Activated naive CD8-positive, alpha-beta T cell treated with anti-CD3 and anti-CD28 coated beads, Interleukin-2, amount 10 ng/mL, durations not matched to agents 7 days and 5 days (primary cell): ENCODE results near the gene PI4KA. TPM values are rescaled to one million over a fixed set of nuclear protein-coding genes. Genes with fewer than 3 reads are reported as not detected.
A peak's percentile ranks its signal among the peaks of the same experiment; 100 is the strongest.
"Not testable (repeated sequence)": the region's sequence is repeated elsewhere in the genome, so short reads cannot be mapped to it uniquely, and the experiment has no call there.

Experiments
- ATAC-seq: fragments of 150-1000 bp; cut with Tn5 transposase; one replicate; pipeline ENCODE4 v1.10.0; 2021; ENCODE audit warnings: low read depth, moderate library complexity
- POLR2A ChIA-PET: fragments of 350-600 bp; sonication (Branson Sonifier 250); formaldehyde crosslinking; loops from one replicate; lab custom pipeline; 2021; ENCODE audit warnings: antibody characterized with exemption; lab: Charles Lee
- DNase-seq: peaks from one replicate; pipeline ENCODE4 v3.0.0; 2021
- H3K27ac Mint-ChIP-seq: one replicate; pipeline ENCODE4 v1.8.0; 2022; ENCODE audit warnings: mild to moderate bottlenecking, mixed read lengths
- H3K27me3 Mint-ChIP-seq: one replicate; pipeline ENCODE4 v1.8.0; 2022; ENCODE audit warnings: mild to moderate bottlenecking, moderate library complexity, mixed read lengths
- H3K36me3 Mint-ChIP-seq: one replicate; pipeline ENCODE4 v1.8.0; 2021; ENCODE audit warnings: mild to moderate bottlenecking, mixed read lengths
- H3K4me1 Mint-ChIP-seq: one replicate; pipeline ENCODE4 v1.8.0; 2021; ENCODE audit warnings: mixed read lengths
- H3K4me3 Mint-ChIP-seq: one replicate; pipeline ENCODE4 v1.8.0; 2022; ENCODE audit warnings: mild to moderate bottlenecking, moderate library complexity, mixed read lengths
- H3K9me3 Mint-ChIP-seq: one replicate; pipeline ENCODE4 v1.8.0; 2021; ENCODE audit warnings: mixed read lengths
- total RNA-seq, 2 experiments: library from RNA; stranded (reverse); gene quantifications; one replicate each; pipeline ENCODE4 v1.2.3, GENCODE V29; 2021

Gene PI4KA
- total RNA-seq, 2 experiments from 2014 or later, result 100 to 106 TPM

DNA sequence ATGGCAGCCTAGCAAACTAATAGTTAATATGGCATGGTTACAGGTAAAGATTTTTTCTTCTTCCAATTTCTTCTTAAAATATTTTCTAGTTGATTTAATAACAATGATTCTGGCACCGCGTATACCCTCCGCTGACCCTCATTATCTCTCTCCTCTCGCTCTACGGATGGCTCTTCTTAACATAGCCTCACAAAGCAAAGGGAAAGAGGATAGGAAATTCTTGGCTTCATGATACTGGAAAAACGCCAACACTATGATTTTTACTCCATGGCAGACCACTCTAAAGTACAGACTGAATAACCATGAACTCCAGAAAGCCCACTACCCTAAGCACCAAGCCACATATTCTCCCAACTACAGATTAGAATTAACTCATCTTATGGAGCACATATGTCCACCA is 6.1 kb downstream of the PI4KA start:
- Mint-ChIP-seq H3K4me3 (no peak overlapping the region), H3K9me3 (no peaks in the 10 kb centered on the region), H3K4me1 (peaks cover 17% of the 10 kb centered on the region), H3K27ac (no peak overlapping the region), H3K36me3 (peaks cover 2% of the 10 kb centered on the region), H3K27me3 (no peaks in the 10 kb centered on the region)
- ATAC-seq (no peak), DNase-seq (no peak)
- POLR2A ChIA-PET, result no interaction called here

DNA sequence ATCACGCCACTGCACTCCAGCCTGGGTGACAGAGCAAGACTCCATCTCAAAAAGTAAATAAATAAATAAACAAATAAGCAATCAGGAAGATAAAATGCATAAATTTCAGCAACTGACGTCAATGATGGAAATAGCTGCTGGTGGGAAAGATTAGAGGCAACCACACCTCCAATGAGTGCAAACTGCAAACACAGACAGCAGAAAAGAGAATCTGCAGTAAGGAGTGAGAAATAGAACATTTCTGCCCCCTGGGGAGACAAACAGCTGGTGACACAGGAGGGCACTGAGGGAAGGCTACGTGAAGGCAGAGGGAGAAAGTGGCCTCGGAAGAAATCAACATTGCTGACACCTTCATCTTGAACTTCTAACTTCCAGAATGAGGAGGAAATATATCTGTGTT is 6.5 kb downstream of the PI4KA start:
- H3K36me3 Mint-ChIP-seq, result peaks cover 2% of the 10 kb centered on the region
- no peak overlapping the region for H3K4me3 Mint-ChIP-seq
- H3K27me3 Mint-ChIP-seq, result no peaks in the 10 kb centered on the region
- ATAC-seq (no peak), DNase-seq (no peak)
- no peaks in the 10 kb centered on the region for H3K9me3 Mint-ChIP-seq
- H3K27ac Mint-ChIP-seq, result no peak overlapping the region
- POLR2A ChIA-PET, result no interaction called here
- H3K4me1 Mint-ChIP-seq, result peaks cover 14% of the 10 kb centered on the region

GRCh38 chr22:20847318-20847822 is 11.2 kb downstream of the PI4KA start:
- no peaks in the 10 kb centered on the region for H3K9me3 Mint-ChIP-seq
- no peak for DNase-seq
- no peak overlapping the region for H3K27ac Mint-ChIP-seq
- H3K36me3 Mint-ChIP-seq, result peaks cover 2% of the 10 kb centered on the region
- peaks cover 10% of the 10 kb centered on the region for H3K4me1 Mint-ChIP-seq
- no peak overlapping the region for H3K4me3 Mint-ChIP-seq
- no peaks in the 10 kb centered on the region for H3K27me3 Mint-ChIP-seq
- no peak for ATAC-seq
- POLR2A ChIA-PET, result no interaction called here

GRCh38 chr22:20844055-20845037 is 14.3 kb downstream of the PI4KA start:
- no peak overlapping the region for H3K27ac Mint-ChIP-seq
- no peak for DNase-seq
- peaks cover 2% of the 10 kb centered on the region for H3K36me3 Mint-ChIP-seq
- H3K9me3 Mint-ChIP-seq, result no peaks in the 10 kb centered on the region
- POLR2A ChIA-PET, result no interaction called here
- no peak for ATAC-seq
- peaks cover 24% of the 10 kb centered on the region for H3K4me1 Mint-ChIP-seq
- H3K4me3 Mint-ChIP-seq, result no peak overlapping the region
- no peaks in the 10 kb centered on the region for H3K27me3 Mint-ChIP-seq

DNA sequence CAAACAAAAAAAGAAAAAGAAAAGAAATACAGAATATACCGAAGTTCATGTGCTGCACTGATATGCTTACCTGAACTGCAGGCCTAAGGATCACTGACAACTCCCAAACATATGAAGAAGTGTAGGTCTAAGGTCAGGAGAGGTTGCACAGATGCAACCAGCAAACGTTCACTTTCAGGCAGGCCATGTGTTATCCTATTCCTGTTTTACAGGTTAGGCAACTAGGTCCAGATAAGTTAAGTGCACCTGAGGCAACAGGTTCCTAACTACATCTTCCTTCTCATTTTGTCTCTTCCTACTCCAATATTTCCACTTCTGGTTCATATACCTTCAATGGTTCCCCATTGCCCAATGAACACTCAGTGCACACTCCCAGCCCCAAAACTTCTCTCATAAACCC is 15.1 kb downstream of the PI4KA start:
- Mint-ChIP-seq H3K4me3 (no peak overlapping the region), H3K9me3 (no peaks in the 10 kb centered on the region), H3K27me3 (no peaks in the 10 kb centered on the region), H3K27ac (no peak overlapping the region), H3K36me3 (peaks cover 4% of the 10 kb centered on the region), H3K4me1 (peaks cover 24% of the 10 kb centered on the region)
- no peak for ATAC-seq
- POLR2A ChIA-PET, result no interaction called here
- DNase-seq, result no peak

DNA sequence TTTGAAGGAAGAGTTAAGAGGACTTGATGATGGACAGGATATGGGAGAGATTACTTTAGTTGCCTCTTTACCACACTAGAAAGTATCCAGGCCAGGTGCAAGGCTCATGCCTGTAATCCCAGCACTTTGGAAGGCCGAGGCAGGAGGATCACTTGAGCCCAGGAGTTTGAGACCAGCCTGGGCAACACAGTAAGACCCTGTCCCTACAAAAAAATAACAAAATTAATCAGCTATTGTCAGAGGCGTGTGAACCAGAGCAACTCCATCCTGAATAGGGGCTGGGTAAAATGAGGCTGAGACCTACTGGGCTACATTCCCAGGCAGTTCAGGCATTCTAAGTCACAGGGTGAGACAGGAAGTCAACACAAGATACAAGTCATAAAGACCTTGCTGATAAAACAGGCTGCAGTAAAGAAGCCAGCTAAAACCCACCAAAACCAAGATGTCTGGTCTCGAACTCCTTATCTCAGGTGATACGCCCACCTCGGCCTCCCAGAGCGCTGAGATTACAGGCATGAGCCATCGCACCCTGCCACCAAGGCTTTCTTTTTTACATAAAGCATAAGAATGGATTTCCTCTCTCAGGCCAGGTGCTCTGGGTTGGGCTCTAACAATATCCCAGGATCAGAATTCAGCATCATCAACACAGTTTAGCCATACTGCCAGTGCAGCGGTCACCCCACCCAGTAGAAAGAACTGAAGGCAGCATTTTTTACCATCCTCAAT is 17.8 kb downstream of the PI4KA start:
- ATAC-seq, result no peak
- Mint-ChIP-seq H3K27ac (peak overlapping the region; percentile 36), H3K27me3 (no peaks in the 10 kb centered on the region), H3K36me3 (peaks cover 8% of the 10 kb centered on the region), H3K4me1 (peaks cover 27% of the 10 kb centered on the region), H3K4me3 (no peak overlapping the region), H3K9me3 (no peaks in the 10 kb centered on the region)
- no peak for DNase-seq
- POLR2A ChIA-PET, result no interaction called here

DNA sequence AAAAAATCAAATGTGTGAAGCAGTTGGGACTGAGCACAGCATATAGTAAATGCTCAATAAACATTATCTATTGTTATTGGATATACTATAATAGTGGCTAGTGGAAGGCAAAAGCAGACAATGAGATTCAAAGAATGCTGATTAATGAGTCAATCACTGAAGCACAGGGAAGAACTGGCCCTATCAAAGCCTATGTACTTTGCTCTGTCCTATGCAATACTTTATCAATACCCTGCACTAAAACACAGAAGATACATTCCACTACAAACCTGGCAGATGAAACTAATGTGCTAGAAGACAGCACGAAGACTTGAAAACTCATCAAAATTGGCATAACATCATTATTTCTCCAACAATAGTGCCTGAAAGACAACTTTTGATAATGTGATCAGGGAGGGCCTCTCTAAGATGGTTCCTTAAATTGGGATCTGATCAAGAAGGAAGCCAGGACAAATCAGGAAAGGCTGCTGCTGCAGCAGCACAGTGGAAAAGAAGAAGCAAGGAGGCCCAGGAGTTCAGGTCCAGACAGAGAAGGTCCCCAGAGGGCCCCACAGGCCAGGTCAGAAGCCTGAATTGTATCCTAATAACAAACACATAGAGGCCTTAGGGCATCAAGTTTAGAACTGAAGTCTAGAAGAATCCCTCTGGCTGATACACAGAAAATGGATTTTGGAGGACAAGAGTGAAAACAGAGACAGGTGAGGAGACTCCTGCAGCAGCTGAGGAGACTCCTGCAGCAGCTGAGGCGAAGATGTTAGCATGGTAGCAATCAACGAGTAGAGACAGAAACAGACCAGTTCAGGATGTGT is 18.6 kb downstream of the PI4KA start:
- DNase-seq (no peak), ATAC-seq (no peak)
- peaks cover 10% of the 10 kb centered on the region for H3K36me3 Mint-ChIP-seq
- no peak overlapping the region for H3K4me3 Mint-ChIP-seq
- peaks cover 27% of the 10 kb centered on the region for H3K4me1 Mint-ChIP-seq
- H3K27ac Mint-ChIP-seq, result peak overlapping the region; percentile 6
- POLR2A ChIA-PET, result no interaction called here
- H3K27me3 Mint-ChIP-seq, result no peaks in the 10 kb centered on the region
- H3K9me3 Mint-ChIP-seq, result no peaks in the 10 kb centered on the region

DNA sequence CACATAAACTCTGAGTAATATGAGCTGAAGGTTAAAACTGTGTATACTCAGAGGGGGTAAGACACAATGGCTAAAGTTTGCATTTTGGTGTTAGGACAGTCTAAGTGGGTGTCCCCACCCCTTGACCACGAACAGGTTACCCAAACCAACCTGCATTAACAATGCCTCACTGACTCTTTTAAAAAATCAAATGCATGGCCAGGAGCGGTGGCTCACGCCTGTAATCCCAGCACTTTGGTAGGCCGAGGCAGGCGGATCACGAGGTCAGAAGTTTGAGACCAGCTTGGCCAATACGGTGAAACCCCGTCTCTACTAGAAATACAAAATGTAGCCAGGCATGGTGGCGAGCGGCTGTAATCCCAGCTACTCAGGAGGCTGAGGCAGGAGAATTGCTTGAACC is 19.3 kb downstream of the PI4KA start:
- H3K36me3 Mint-ChIP-seq, result peaks cover 11% of the 10 kb centered on the region
- H3K4me3 Mint-ChIP-seq, H3K27me3 Mint-ChIP-seq, ATAC-seq, H3K9me3 Mint-ChIP-seq, DNase-seq, POLR2A ChIA-PET, H3K27ac Mint-ChIP-seq: not testable (repeated sequence)
- H3K4me1 Mint-ChIP-seq, result peaks cover 27% of the 10 kb centered on the region

GRCh38 chr22:20836987-20837823 is 21.4 kb downstream of the PI4KA start:
- Mint-ChIP-seq H3K27me3 (no peaks in the 10 kb centered on the region), H3K27ac (no peak overlapping the region), H3K36me3 (peaks cover 25% of the 10 kb centered on the region), H3K4me1 (peaks cover 23% of the 10 kb centered on the region), H3K9me3 (no peaks in the 10 kb centered on the region), H3K4me3 (no peak overlapping the region)
- DNase-seq (no peak), ATAC-seq (no peak)
- POLR2A ChIA-PET, result no interaction called here

DNA sequence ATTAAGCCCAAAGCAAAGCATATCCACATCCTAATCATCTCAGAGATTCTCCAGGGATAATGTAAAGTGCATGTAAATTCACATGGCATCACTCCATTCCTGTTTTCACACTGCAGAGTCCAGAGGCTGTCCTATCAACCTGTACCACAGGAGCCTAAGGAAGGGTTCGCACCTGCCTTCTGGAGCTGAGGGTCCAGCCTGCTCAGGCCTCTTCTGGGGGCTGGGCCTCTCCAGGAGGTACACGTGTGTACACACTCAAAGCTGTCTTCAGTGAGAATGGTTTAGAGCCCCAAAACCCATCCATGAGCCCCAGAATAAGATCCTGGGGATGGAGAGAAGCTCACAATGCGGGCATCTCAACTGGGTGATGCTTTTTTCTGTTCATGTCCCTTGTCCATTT is 23.9 kb downstream of the PI4KA start:
- H3K4me1 Mint-ChIP-seq, result peaks cover 8% of the 10 kb centered on the region
- no peak overlapping the region for H3K4me3 Mint-ChIP-seq
- ATAC-seq, result no peak
- peaks cover 33% of the 10 kb centered on the region for H3K36me3 Mint-ChIP-seq
- H3K27me3 Mint-ChIP-seq, result no peaks in the 10 kb centered on the region
- no peak for DNase-seq
- H3K9me3 Mint-ChIP-seq, result no peaks in the 10 kb centered on the region
- POLR2A ChIA-PET, result no interaction called here
- H3K27ac Mint-ChIP-seq, result peak overlapping the region; percentile 32

DNA sequence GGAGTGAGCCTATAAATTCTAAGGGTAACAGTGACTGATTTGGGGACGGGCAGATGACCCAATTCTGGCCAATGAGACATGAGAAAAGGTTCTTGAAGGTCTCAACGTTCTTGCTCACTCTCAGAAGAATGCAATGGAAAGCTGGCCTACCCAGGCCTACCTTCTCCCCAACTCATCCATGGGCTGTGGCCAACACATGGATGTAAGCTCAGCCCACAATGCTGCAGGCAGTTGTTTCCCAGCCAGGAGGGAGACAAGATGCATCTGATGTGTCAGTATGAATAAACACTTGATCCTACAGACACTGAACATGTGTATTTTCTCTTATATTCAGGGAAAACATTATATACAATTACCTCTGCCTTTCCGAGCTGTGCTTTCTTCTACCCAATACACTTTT is 24.4 kb downstream of the PI4KA start:
- H3K27me3 Mint-ChIP-seq, result no peaks in the 10 kb centered on the region
- H3K9me3 Mint-ChIP-seq, result no peaks in the 10 kb centered on the region
- peaks cover 8% of the 10 kb centered on the region for H3K4me1 Mint-ChIP-seq
- no peak for DNase-seq
- ATAC-seq, result no peak
- POLR2A ChIA-PET, result no interaction called here
- H3K4me3 Mint-ChIP-seq, result no peak overlapping the region
- H3K27ac Mint-ChIP-seq, result no peak overlapping the region
- H3K36me3 Mint-ChIP-seq, result peaks cover 38% of the 10 kb centered on the region

- Mint-ChIP-seq H3K4me3 (no peak overlapping the region), H3K27me3 (no peaks in the 10 kb centered on the region), H3K4me1 (peaks cover 8% of the 10 kb centered on the region), H3K9me3 (no peaks in the 10 kb centered on the region), H3K27ac (no peak overlapping the region), H3K36me3 (peaks cover 38% of the 10 kb centered on the region)
- DNase-seq, result no peak
- no peak for ATAC-seq
- POLR2A ChIA-PET, result no interaction called here
Observed at GRCh38 chr22:20833225-20833665, 25.4 kb downstream of the PI4KA start.
